Thyroid gland (tissue), 4 donors: ENCODE measurements around the gene AMOTL2.

ENCODE experiments used
- POLR2A ChIP-seq, 2 donors: fragments of 450-650 bp; IDR thresholded peaks; one replicate each; pipeline ENCODE4 v1.6.1; 2017; ENCODE audit warnings: antibody characterized with exemption in 2 of 2, mild to moderate bottlenecking in 2 of 2, moderate library complexity in 1 of 2
- TF ChIP-seq, protein P1 (sequence below), 6 experiments: fragments of 200-600 bp in 3 of 6; fragments of 450-650 bp in 3 of 6; sonication (generic) in 3 of 6; IDR thresholded peaks; one replicate each; pipeline ENCODE4 v1.5.1; 2016 to 2019; ENCODE audit warnings: antibody characterized with exemption in 6 of 6, mild to moderate bottlenecking in 2 of 6, inconsistent platforms in 1 of 6, moderate library complexity in 1 of 6

- no peak for TF ChIP-seq POLR2A (IDR thresholded peaks at IDR 0.05)
- TF ChIP-seq, protein P1, sequence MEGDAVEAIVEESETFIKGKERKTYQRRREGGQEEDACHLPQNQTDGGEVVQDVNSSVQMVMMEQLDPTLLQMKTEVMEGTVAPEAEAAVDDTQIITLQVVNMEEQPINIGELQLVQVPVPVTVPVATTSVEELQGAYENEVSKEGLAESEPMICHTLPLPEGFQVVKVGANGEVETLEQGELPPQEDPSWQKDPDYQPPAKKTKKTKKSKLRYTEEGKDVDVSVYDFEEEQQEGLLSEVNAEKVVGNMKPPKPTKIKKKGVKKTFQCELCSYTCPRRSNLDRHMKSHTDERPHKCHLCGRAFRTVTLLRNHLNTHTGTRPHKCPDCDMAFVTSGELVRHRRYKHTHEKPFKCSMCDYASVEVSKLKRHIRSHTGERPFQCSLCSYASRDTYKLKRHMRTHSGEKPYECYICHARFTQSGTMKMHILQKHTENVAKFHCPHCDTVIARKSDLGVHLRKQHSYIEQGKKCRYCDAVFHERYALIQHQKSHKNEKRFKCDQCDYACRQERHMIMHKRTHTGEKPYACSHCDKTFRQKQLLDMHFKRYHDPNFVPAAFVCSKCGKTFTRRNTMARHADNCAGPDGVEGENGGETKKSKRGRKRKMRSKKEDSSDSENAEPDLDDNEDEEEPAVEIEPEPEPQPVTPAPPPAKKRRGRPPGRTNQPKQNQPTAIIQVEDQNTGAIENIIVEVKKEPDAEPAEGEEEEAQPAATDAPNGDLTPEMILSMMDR (IDR thresholded peaks at IDR 0.05): no peak
Measured at GRCh38 chr3:134339913-134340312, 34.3 kb downstream of the AMOTL2 start.
